ENCODE results near the gene SREBF1. TPM values are rescaled to one million over a fixed set of nuclear protein-coding genes. Genes with fewer than 3 reads are reported as not detected.

Gene SREBF1
- total RNA-seq, 1 donor from 2014 or later, result 132 TPM

GRCh38 chr17:17849845-17850373 is 13.1 kb upstream of the SREBF1 start:
- peak overlapping the region; percentile 66 for H3K4me3 Mint-ChIP-seq
- H3K27ac Mint-ChIP-seq (ENCODE audit: unreplicated experiment), result no peak overlapping the region

GRCh38 chr17:17849147-17849820 is 12.5 kb upstream of the SREBF1 start:
- Mint-ChIP-seq H3K36me3 (ENCODE audit: low read depth) (no peaks in the 10 kb centered on the region), H3K9me3 (no peaks in the 10 kb centered on the region), H3K4me1 (peaks cover 37% of the 10 kb centered on the region), H3K27ac (ENCODE audit: unreplicated experiment) (no peak overlapping the region), H3K27me3 (ENCODE audit: low read depth) (no peaks in the 10 kb centered on the region), H3K4me3 (no peak overlapping the region)
- TF ChIP-seq, protein P1, sequence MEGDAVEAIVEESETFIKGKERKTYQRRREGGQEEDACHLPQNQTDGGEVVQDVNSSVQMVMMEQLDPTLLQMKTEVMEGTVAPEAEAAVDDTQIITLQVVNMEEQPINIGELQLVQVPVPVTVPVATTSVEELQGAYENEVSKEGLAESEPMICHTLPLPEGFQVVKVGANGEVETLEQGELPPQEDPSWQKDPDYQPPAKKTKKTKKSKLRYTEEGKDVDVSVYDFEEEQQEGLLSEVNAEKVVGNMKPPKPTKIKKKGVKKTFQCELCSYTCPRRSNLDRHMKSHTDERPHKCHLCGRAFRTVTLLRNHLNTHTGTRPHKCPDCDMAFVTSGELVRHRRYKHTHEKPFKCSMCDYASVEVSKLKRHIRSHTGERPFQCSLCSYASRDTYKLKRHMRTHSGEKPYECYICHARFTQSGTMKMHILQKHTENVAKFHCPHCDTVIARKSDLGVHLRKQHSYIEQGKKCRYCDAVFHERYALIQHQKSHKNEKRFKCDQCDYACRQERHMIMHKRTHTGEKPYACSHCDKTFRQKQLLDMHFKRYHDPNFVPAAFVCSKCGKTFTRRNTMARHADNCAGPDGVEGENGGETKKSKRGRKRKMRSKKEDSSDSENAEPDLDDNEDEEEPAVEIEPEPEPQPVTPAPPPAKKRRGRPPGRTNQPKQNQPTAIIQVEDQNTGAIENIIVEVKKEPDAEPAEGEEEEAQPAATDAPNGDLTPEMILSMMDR (conservative IDR thresholded peaks at IDR 0.05), result no peak
- no peak for DNase-seq (ENCODE audit: low read depth, low spot score)

More at GRCh38 chr17:17849845-17850373, 13.1 kb upstream of the SREBF1 start:
- no peaks in the 10 kb centered on the region for H3K9me3 Mint-ChIP-seq
- no peaks in the 10 kb centered on the region for H3K36me3 Mint-ChIP-seq (ENCODE audit: low read depth)
- no peaks in the 10 kb centered on the region for H3K27me3 Mint-ChIP-seq (ENCODE audit: low read depth)
- DNase-seq (ENCODE audit: low read depth, low spot score), result peak; percentile 31
- TF ChIP-seq, protein P1 (conservative IDR thresholded peaks at IDR 0.05), result peak; percentile 35
- H3K4me1 Mint-ChIP-seq, result peaks cover 37% of the 10 kb centered on the region

GRCh38 chr17:17848311-17849082 is 11.7 kb upstream of the SREBF1 start:
- Mint-ChIP-seq H3K27me3 (ENCODE audit: low read depth) (no peaks in the 10 kb centered on the region), H3K36me3 (ENCODE audit: low read depth) (no peaks in the 10 kb centered on the region), H3K4me1 (peaks cover 32% of the 10 kb centered on the region), H3K4me3 (no peak overlapping the region), H3K9me3 (no peaks in the 10 kb centered on the region), H3K27ac (ENCODE audit: unreplicated experiment) (no peak overlapping the region)
- DNase-seq (ENCODE audit: low read depth, low spot score), result no peak
- TF ChIP-seq, protein P1 (conservative IDR thresholded peaks at IDR 0.05), result no peak

DNA sequence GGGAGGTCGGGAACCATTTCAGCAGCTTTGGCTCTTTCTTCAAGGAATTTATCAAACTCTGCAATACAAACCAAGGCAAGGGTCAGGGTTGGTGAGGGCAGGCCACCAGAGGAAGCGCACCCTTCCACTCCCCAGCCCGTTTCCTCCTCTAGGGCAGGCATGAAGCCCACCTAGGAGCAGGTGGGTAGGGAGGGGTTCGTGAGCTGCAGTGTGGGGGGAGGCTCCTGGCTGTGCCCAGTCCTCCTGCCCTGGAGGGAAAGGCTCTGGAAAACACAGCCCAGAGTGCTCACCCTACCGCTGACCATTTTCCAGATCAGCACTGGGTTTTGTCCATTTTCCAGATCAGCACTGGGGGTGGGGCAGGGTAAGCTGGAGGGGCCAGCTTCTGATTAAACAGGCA is 10.9 kb upstream of the SREBF1 start:
- H3K4me1 Mint-ChIP-seq, result peaks cover 32% of the 10 kb centered on the region
- DNase-seq (ENCODE audit: low read depth, low spot score), result no peak

GRCh38 chr17:17847118-17847689 is 10.4 kb upstream of the SREBF1 start:
- Mint-ChIP-seq H3K9me3 (no peaks in the 10 kb centered on the region), H3K4me1 (peaks cover 29% of the 10 kb centered on the region), H3K27ac (ENCODE audit: unreplicated experiment) (no peak overlapping the region), H3K4me3 (no peak overlapping the region), H3K27me3 (ENCODE audit: low read depth) (no peaks in the 10 kb centered on the region), H3K36me3 (ENCODE audit: low read depth) (no peaks in the 10 kb centered on the region)
- TF ChIP-seq, protein P1 (conservative IDR thresholded peaks at IDR 0.05), result no peak
- DNase-seq (ENCODE audit: low read depth, low spot score), result no peak

More for the DNA sequence above, 10.9 kb upstream of the SREBF1 start:
- no peak overlapping the region for H3K4me3 Mint-ChIP-seq
- no peaks in the 10 kb centered on the region for H3K9me3 Mint-ChIP-seq
- H3K27ac Mint-ChIP-seq (ENCODE audit: unreplicated experiment), result no peak overlapping the region
- no peaks in the 10 kb centered on the region for H3K27me3 Mint-ChIP-seq (ENCODE audit: low read depth)
- TF ChIP-seq, protein P1 (conservative IDR thresholded peaks at IDR 0.05), result no peak
- no peaks in the 10 kb centered on the region for H3K36me3 Mint-ChIP-seq (ENCODE audit: low read depth)
